ENCODE data around the gene QRFP.

QRFP gene

GRCh38 chr9:130888146-130888885 is 8.3 kb downstream of the QRFP start:
- DNase-seq, result no peak

- DNase-seq, result no peak
These were observed 9.0 kb downstream of the QRFP start for GRCh38 chr9:130887494-130888144.

DNA sequence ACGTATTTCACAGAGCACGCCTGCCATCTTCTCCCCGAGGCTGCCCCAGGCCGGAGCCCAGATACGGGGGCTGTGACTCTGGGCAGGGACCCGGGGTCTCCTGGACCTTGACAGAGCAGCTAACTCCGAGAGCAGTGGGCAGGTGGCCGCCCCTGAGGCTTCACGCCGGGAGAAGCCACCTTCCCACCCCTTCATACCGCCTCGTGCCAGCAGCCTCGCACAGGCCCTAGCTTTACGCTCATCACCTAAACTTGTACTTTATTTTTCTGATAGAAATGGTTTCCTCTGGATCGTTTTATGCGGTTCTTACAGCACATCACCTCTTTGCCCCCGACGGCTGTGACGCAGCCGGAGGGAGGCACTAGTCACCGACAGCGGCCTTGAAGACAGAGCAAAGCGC is 9.6 kb downstream of the QRFP start:
- DNase-seq, result no peak

DNA sequence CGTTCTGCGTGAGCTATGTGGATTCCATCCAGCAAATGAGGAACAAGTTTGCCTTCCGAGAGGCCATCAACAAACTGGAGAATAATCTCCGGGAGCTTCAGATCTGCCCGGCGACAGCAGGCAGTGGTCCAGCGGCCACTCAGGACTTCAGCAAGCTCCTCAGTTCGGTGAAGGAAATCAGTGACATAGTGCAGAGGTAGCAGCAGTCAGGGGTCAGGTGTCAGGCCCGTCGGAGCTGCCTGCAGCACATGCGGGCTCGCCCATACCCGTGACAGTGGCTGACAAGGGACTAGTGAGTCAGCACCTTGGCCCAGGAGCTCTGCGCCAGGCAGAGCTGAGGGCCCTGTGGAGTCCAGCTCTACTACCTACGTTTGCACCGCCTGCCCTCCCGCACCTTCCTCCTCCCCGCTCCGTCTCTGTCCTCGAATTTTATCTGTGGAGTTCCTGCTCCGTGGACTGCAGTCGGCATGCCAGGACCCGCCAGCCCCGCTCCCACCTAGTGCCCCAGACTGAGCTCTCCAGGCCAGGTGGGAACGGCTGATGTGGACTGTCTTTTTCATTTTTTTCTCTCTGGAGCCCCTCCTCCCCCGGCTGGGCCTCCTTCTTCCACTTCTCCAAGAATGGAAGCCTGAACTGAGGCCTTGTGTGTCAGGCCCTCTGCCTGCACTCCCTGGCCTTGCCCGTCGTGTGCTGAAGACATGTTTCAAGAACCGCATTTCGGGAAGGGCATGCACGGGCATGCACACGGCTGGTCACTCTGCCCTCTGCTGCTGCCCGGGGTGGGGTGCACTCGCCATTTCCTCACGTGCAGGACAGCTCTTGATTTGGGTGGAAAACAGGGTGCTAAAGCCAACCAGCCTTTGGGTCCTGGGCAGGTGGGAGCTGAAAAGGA is 10.9 kb downstream of the QRFP start:
- no peak for DNase-seq

- DNase-seq, result no peak
These were observed 11.8 kb downstream of the QRFP start for GRCh38 chr9:130884542-130885483.

DNA sequence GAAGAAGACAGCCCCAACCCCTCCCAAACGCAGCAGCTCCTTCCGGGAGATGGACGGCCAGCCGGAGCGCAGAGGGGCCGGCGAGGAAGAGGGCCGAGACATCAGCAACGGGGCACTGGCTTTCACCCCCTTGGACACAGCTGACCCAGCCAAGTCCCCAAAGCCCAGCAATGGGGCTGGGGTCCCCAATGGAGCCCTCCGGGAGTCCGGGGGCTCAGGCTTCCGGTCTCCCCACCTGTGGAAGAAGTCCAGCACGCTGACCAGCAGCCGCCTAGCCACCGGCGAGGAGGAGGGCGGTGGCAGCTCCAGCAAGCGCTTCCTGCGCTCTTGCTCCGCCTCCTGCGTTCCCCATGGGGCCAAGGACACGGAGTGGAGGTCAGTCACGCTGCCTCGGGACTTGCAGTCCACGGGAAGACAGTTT is 12.5 kb downstream of the QRFP start:
- no peak for DNase-seq

DNA sequence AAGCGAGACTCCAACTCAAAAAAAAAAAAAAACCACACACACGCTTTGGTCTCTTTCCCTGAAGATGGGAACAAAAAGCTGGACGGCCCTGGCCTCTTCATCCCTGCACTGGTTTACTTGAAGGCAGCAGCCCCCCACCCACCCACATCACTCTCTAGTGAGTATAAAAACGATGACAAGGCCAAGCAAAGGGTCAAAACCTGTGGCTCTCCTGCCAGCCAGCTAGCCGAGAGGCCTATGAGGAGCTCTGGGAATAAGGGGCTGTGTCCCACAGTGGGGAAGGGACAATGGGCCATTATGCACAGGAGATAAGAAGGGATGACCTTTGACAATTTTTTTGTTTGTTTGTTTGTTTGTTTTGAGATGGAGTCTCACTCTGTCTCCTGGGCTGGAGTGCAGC is 13.1 kb downstream of the QRFP start:
- DNase-seq, result no peak

- DNase-seq, result no peak
These were observed 13.9 kb downstream of the QRFP start for GRCh38 chr9:130882696-130883225.

DNA sequence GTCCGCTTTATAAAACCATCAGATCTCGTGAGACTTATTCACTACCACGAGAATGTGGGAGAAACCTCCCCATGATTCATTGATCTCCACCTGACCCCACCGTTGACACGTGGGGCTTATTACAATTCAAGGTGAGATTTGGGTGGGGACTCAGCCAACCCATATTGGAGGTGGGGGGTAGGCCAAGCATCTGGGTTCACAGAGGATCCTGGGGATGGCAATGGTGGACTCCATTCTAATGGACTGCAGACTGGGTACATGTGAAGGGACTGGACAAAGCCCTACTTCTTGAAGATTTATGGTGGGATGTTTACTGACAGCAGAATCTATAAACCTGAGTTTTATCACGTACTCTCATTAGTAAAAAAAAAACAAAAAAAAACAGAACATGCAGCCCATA is 15.1 kb downstream of the QRFP start:
- DNase-seq, result no peak

DNA sequence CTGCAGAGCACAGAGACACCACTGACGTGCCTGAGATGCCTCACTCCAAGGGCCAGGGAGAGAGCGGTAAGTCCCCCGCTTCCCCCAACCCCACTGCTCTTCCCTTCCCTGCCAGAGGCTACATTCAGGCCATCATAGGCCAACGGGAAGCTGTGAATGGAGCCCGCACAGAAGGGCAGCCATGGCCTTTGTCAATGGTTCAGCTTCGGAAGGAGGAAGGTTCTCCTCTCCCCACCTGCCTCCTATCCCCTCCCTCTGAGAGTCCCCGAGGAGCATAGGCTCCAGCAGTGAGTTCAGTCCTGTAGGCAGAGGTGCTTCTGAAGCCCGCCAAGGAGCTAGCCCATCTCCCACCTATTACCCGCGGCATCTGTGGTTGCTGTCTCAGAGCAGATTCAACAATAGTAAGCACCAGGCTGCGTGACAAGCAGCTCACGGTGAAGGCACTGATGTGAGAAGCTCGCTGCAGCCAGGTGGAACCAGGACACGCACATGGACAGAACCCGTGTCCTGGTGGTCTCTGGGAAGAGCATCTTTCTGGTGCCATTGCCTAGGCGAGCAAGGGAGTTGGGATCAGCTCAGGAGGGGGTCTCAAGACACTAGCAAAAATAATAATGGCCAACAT is 15.9 kb downstream of the QRFP start:
- no peak for DNase-seq

GRCh38 chr9:130879863-130880411 is 16.7 kb downstream of the QRFP start:
- DNase-seq, result no peak

- no peak for DNase-seq
These were observed 18.3 kb downstream of the QRFP start for GRCh38 chr9:130878295-130878694.

GRCh38 chr9:130877300-130877699 is 19.3 kb downstream of the QRFP start:
- no peak for DNase-seq

GRCh38 chr9:130874783-130875182 is 21.8 kb downstream of the QRFP start:
- no peak for DNase-seq

DNA sequence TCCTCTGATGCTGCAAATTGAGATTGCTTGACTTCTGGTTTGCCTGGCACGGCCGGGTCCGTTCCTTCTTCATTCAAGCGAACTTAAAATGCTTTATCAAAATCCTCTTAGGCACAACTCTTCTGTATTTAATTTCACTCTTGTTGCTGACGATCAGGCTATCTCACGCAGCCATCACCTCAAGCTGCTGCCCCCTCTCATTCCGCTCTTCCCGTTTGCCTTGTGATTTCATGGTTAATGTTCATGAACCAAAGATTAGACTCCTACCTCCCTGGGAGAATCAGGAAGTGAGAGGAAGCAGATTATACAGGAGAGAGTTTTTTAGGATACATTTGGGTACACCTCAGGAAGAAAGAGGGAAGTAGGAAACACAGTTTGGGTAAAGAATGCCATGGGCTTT is 22.6 kb downstream of the QRFP start:
- no peak for DNase-seq

- DNase-seq, result no peak
These were observed 23.6 kb downstream of the QRFP start for GRCh38 chr9:130872912-130873503.

GRCh38 chr9:130872508-130872907 is 24.1 kb downstream of the QRFP start:
- DNase-seq, result no peak

DNA sequence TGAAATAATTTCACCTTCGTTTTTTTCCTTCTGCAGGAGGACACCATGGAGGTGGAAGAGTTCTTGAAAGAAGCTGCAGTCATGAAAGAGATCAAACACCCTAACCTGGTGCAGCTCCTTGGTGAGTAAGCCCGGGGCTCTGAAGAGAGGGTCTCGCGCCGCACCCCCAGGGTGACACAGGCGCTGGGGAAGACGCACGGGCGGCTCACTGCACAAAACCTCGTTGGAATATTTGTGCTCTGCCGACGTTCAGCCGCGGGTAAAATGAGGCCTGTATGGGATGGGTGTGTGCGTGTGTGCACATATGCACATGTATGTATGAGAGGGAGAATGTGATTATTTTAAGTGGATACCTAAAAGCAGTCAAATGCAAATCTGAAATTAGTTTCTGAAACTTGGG is 24.5 kb downstream of the QRFP start:
- DNase-seq, result no peak

DNA sequence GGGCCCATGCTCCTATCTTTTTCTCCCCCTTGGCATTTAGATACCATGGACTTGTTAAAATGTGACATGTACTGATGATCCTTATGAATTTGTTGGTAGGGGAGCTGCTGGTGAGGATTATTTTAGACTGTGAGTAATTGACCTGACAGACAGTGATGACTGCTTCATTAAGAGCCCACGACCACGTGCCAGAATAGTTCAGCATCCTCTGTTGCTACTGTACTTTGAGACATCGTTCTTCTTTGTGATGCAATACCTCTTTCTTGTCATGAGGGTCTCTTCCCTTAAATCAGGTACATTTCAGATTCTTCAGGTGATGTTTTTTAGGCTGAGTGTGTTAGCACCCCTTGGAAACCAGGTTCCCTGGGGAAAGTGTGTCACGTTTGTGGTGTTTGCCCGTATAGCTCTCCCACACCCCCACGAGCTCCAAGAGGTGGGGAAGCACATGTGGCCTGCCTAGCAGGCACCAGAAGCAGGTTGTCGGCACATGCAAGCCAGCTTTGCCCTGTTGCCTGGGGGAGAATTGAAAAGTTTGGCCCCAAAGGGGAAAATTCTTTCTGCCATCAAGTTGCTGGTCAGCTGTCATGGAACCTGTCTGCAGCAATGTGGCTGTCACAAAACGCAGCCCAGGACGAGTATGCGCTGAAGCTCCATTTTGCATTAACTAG is 25.1 kb downstream of the QRFP start:
- DNase-seq, result no peak

All from SIG-M5 (cell line).